HG02884 (cell line): ENCODE results near the gene TENM4.

Experiments
- ATAC-seq: cut with Tn5 transposase; IDR thresholded peaks from one replicate; pipeline ENCODE4 v1.9.1; 2021; ENCODE audit warnings: mild to moderate bottlenecking, moderate library complexity; ENCODE audit not compliant: unreplicated experiment

Gene TENM4

DNA sequence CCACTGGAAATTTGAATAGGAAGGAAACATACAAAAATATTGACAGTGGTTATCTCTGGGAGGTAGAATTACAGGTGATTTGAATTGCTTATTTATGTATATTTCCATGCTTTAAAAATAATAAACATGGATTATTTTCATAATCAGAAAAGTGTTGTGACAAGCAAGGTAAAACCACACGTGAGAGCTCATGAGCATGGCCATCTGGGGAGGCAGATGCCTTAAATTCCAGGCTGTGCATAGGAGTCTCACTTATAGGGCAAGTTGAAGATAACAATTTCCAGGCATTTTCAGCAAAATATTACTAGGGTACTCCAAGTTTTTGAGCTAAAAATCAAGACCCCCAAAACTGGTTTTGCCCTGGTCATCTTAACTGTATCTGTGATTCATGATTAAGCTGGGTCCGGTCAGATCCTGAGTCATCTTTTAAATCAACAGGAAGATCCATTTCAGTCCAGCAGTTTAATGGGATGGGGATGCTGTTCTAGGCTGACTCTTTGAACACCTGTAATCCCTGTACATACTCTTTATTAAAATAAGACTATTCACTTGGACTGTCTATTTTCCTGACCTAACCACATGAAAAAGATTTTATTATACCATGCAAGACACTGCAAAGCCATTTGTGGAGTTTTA is 750.4 kb downstream of the TENM4 start:
- no peak for ATAC-seq

DNA sequence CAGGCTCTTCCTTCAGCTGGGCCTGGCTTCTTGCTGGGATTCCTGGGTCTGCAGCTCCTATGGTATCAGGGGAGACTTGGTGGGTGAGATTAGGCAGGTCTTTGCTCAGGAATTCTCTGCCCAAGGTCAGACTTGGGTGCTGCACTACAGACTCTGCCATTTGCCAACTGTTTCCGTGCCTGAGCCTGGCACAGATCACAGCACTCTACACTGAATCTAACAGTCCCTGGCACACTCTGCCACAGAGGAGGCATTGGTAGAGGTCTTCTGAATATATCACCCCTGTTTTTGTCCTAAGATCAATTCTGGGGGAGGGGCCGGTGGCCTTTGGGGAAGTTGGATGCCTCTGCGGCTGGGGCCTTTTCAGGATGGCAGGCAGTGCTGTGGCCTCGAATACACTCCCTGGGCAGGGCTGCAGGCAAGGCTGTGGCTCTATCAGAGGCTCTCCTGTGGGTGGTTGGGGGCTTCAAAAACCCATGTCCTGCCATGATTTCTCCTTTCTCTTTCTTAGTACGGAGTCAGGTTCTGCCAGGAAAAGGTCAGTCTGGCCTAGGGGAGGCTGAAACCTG is 751.2 kb downstream of the TENM4 start:
- no peak for ATAC-seq

DNA sequence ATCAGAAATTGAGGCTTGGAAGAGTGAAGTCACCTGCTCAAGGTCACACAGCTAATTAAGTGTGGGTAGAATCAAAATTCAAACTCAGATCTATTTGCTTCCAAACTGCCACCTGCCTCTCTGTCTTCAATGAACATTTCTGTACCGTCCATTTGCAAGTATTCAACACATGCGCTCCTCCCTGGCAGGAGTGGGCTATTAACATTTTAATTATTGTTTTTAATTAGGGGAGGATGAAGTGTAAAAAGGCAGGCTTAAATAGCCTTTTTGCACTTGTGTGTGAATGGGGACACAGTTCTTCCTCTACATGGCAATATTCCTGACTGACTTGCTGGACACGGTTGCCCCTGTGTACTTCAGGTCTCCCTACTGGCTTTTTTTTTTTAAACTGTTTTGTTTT is 751.7 kb downstream of the TENM4 start:
- ATAC-seq, result no peak

DNA sequence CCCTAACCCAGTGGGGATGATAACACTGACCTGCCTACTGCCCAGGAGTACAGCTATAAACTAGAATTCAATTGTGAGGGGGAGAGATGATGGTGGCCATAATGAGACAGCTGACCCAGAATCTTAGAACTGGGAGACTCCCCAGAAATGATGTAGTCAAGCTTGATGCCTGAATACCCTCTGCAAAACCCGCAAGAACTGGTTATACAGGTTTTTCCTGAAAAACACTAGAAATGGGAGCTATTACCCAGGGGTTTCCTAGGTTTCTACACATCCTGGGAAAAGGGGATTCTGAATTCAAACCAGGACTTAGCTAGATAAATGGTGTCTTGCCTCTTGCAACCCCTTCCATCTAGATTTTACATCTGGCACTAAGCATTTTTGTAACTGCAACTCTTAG is 752.4 kb downstream of the TENM4 start:
- no peak for ATAC-seq

DNA sequence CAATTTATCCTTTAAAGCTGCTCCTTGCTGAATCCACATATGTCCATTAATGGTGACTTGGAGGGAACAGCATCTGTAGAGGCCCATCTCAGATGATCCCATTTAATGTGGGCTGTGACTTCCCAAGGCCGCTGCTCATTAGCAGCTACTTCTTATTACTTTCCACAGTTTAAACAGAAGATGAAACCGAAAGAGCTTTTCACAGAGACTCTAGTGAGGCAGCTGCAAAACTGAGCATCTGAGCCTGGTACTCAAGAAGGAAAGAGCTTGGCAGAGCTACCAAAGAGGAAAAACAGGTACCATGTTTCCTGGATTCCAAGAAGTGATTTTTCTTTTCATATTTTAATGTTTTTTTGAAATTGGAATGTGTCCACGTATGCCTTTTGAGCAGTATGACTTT is 755.7 kb downstream of the TENM4 start:
- ATAC-seq, result no peak

DNA sequence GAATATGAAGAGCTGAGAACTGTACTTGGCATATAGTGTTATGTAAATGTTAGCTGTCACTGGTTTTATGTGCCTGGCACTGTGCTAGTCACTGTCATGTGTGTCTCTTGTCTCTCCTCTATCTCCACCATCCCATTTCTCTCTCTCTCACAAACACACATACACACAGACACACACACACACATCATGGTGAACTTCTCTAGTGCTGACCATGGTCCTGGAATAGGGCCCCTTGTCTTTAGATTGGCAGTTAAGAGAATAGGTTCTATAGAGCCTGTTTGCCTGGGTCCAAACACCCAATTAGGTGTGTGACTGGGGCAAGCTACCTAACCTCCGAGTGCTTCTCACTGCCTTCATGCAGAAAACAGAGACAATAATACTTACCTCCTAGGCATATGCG is 756.5 kb downstream of the TENM4 start:
- no peak for ATAC-seq

DNA sequence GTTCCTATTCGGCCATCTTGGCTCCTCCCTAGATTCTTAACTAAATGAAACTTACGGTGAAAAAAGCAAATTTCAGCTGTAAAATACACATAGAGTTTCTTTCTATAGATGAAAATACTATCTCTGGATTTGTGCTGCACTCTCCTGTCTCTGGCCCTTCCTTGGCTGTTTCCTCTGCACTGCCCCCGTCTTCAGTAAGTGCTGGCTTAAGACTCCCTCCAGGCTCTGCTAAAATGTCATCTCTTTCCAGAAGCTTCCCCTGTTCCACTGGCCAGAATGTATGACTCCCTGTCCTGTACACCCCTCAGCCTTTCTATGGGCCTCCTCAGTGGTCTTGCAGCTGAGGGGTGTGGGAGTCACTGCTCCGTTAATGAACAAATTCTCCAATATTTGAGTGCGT is 757.1 kb downstream of the TENM4 start:
- ATAC-seq, result no peak

DNA sequence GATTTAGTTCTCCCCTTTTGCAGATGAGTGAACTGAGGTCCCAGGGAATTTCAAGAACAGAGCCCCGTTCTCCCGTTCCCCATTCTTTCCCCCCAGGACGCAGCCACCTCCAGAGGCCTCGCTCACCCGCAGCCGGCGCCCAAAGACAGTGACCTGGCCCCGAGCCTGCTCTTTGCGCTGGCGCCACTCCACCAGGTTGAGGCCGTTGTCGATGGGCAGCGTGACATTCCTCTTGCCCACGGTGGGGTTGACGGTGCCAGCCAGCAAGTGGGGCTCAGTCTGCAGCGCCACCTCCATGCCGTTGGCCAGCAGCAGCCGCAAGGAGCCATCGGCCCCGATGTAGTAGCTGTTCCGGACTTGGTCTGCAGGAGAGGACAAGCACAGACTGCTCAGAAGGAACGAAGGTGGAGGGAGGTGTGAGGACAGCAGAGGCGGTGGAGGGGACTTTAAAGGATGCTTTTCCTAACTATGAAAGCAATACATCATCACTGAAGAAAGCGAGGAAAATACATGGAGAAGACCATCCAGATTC is 764.7 kb downstream of the TENM4 start:
- no peak for ATAC-seq

DNA sequence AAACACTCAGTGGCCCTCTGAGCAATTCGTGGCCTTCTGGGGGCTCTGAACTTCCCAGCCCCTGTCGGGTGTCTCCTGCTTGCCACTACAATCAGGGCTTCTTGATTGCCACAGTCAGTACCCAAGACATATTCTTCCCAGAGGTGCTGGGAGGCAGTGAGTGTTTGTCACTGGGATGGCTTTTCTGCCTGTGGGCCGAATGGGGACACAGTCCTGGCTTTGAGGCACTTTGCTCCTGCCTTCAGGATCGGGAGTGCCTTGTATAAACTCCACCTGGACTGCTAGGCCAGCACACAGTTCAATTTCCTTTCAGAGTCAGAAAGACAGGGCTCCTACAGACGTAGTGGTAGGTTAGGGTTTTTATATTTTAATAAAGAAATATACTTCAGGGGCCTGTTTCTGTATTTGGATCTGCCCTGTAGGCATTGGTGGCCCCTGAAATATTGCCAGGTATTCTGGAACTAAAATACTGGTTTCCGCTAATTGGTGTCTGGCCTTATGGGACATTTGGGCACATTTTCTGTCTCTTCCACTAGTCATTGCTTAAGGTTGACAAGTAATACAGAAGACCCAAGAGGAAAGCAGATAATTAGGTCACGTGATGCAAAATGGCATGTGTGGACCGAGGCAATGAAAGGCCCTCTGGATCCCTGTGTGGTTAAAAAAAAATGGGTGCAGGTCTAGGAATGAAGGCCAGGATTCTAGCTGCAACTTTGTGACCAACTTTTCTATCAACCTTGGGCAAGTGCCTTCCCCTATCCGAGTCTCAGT is 767.8 kb downstream of the TENM4 start:
- ATAC-seq, result no peak

DNA sequence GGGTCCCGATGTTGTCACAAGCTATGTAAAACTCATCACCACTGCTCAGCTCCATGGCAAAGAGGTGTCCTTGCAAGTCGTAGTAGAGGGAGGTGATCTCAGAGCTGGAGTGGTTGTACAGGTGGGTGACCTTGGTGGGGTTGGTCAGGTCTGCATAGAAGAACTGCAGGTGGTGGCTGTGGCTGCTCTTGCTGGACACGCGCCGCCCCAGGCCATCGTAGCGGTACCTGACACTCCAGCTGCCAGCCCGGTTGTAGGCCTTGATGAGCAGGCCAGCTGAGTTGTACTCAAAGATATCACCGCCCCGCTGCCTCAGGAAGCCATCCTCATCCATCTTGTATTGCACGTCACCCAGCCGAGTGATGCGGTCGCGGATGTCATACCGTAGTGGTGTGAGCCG is 771.6 kb downstream of the TENM4 start:
- no peak for ATAC-seq

DNA sequence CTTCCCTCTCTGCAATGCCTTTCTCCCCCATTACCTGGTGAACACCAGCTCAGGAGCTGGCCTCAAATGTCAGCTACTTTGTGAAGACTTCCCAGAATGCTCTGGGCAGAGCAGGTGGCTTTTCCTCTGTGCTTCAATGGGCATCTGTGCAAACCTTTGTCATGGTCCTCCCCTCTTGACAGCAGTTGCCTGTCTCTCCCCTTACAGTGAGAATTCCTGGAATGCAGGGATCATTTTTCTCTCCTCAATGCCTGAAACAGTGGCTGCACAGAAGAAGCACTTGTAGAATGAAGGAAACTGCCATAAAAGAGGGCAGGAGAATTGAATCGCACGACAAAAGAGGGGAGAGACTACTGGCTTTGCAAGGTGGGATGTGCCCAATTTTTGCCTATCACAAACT is 773.4 kb downstream of the TENM4 start:
- no peak for ATAC-seq

DNA sequence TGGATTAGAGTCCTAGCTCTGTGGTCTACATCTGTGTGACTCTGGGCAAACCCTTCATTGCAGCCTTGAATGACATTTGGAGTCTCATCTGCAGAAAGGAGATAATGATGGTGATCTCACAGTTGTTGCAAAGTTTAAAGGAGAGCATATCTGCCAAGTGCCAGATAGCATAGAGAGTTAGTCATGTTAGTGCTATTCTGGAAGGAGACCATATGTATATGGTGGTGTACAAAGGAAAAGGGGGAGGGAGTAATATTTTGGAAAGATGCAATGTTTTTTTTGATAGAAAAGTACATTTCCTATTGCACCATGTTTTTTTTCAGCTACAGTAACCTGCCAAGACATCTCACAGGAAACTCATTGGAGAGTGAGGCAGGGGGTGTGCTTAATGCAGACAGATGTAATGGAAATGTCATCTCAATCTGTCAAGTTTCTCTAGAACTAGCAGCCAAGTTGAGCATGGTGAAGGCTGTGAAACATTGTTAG is 774.1 kb downstream of the TENM4 start:
- ATAC-seq, result no peak

DNA sequence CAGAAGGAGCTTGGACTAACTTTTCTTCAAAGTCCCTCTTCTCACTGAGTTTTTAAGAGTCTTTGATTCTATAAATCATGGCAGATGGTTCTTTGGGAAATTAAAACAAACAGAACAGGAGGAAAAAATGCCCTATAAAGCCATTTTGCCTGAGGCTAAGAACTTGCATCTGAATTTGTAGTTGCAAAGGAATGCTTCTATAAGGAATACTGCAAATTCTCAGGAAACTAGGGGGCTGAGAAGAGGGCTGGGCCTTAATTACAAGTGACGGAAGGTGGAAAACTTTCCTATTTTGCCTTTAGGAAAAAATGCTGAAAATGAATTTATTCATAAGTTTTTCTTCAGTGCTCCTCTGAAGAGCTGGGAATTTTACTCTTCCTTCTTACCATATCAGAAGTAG is 776.2 kb downstream of the TENM4 start:
- no peak for ATAC-seq

DNA sequence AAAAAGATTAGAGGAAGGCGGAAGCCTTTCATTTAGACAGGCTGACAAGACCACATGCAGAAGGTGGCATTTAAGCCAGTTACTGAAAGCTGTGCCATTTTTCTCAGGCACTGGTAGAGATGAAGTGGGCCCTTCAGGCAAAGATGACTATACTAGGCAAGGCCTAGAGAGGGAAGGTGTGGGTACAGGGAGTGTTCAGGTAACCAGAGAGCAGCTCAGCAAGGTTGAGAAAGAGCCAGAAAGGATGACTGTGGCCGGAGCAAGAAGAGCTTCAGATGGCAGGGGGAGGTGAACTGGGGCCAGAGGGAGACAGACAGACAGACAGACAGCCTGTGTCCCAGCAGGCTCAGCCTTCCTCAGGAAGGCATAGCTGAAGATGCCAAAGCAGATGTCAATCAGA is 778.0 kb downstream of the TENM4 start:
- ATAC-seq, result no peak

DNA sequence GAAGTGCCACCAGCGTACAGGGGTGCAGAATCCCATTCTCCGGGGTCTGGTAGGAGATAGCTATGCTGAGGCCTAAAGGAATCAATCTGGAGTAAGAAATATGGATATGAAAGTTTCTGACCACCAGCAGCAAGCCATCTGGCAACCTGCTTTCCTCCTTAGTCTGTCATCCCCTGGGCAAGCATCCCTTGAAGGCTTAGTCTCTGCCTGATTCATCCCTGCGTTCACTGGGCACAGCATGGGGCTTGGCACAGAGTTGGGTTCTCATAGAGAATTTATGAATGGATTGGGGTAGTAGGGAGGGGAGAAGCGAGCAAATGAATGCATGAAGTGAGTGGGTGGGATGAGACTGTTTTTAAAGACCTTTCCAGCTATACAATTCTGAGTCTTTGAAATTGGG is 780.4 kb downstream of the TENM4 start:
- no peak for ATAC-seq

DNA sequence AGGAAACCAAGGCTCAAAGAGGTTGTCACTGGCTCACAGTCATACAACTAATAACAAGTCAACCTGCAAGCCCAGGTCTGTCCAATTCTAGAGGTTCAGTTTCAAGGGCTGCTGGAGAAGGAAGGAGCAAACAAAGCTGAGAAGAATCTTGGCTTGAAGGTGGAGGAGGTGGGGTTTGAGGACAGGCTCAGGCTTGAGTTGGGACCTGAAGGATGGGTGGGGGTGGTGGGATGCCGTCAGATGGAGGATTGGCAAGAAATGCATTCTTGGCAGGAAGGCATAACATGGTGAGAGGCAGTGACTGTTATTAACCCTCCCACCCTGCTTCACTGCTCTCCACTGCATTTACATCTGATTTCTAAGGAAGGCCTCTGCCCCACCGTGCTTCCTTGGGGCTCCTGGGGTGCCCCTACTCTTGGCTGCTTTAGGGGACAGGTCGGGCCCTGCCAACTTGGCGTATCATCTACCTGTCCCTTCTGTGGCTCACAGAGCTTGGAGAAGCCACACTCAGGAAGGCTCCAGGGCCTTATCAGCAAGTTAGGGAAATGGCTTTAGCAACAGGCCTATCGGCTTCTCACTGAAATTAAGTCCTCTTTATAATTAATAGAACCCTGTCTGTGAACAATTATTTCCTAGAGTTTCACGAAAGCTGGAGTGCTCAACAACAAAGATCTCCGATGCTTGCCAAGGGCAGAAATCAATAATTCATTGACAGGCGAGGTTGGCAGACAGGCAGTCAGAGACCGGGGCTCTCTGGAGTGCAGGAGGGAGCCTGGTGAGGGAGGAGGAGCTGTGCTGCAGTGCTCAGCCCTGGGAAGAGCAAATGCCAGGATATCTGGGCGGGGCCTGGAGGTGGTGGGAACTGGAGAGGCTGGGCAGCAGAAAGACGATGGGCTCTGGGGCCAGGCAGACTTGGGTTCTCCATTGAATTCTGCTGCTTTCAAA is 781.2 kb downstream of the TENM4 start:
- ATAC-seq, result no peak

DNA sequence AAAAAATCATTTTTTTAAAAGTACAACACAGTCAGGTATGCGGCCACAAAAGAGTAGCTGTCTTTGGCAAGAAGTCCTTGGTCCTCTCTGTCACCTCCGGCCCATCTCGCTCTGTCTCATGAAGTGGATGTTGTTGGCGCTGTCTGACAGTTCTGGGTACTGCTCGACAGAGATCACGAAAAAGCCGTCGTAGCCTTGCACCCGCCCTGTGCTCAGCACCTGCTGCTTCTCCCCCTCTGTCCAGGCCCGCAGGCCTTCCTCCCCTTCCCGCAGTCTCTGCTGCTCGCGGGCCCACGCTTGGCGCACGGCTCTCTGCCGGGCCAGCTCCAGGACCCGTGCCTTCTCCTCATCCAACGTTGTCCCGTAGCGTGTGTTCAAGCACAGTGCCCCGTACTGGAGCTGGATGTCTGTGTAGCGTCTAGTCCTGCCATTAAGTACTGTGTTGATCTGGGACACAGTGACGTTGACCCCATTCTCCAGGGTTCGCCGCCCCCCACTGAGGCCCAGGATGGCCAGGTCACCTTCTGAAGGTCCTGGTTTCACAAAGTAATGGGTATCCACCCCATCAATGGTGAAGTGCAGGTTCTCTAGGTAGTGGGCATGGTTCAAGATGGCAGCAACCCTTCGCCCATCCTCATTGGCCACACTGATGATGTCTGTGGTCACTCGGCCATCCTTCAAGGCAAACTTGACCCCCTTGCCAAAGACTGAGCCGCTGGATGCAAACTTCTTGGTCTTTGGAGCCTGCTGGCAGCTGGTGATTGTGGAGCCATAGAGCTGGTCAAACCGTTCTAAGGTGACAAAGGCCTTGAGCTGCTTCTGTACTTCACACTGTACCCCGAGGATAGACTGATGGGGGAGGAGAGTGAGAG is 782.6 kb downstream of the TENM4 start:
- no peak for ATAC-seq

DNA sequence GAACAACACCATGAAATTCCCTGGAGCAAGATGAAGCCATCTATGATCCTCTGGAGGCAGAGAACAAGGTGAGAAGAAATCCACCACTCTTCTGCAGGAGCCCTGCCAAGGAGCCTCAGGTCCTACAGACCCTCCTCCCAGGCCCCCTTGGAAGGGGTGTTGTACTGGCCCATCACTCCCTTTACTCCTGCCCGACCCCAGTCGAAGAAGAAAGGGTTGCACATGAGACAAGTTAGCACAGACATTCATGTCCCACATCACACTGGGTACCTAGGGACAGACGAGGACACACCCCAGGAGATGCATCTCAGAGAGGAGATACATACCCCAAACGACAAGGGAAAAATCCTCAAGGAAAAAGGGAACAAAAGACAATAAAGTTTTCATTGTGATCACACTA is 783.4 kb downstream of the TENM4 start:
- ATAC-seq, result no peak

DNA sequence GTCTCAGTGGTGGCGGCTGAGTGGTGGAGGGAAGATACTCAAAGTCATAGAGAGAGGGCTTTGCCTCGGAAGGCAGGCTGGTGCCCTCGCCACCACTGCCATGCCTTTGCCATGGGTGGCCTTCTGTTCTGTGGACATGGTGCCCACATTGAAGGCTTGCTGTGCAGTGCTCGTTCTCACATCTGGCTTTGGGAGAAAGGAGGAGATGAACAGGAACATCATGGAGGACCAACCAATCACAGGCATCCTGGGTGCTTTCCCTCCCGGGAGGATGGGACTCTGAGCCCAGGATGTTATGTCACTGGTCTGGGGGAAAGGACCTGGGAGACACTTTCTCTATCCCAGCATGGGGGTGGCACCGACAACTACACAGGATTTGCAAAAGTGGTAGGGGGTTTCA is 783.8 kb downstream of the TENM4 start:
- ATAC-seq, result no peak

DNA sequence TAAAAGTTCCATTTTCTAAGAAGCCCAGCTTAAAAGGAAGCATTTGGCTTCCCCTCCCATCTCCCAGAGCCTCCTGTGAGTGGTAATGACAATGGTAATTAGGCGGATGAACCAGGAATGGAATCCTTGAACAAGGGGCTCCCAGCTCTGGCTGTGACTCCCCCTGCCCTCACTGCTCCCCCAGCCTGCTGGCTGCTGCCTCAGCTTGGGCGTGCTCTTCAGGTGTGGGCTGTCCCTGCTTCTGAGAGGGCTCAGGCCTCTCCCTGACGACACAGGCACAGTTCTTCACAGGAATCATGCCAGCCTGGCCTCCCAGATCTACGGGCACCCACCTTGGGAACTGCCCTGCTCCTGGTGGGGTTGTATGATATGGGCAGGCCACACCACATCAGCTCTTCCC is 784.5 kb downstream of the TENM4 start:
- ATAC-seq, result no peak
